22Rv1 (cell line): ENCODE results near the gene KIF26B.

Experiments used
- H3K27ac ChIP-seq: fragments of 450-650 bp; 2 replicates; pipeline ENCODE4 v1.5.1; 2017
- ZFX ChIP-seq: fragments of 450-650 bp; IDR thresholded peaks from 2 replicates; pipeline ENCODE4 v1.6.1; 2017; ENCODE audit warnings: antibody characterized with exemption, borderline replicate concordance
- TF ChIP-seq, protein P1 (sequence below): fragments of 450-650 bp; IDR thresholded peaks from 2 replicates; pipeline ENCODE4 v1.5.1; 2017; ENCODE audit warnings: mild to moderate bottlenecking

The KIF26B gene

DNA sequence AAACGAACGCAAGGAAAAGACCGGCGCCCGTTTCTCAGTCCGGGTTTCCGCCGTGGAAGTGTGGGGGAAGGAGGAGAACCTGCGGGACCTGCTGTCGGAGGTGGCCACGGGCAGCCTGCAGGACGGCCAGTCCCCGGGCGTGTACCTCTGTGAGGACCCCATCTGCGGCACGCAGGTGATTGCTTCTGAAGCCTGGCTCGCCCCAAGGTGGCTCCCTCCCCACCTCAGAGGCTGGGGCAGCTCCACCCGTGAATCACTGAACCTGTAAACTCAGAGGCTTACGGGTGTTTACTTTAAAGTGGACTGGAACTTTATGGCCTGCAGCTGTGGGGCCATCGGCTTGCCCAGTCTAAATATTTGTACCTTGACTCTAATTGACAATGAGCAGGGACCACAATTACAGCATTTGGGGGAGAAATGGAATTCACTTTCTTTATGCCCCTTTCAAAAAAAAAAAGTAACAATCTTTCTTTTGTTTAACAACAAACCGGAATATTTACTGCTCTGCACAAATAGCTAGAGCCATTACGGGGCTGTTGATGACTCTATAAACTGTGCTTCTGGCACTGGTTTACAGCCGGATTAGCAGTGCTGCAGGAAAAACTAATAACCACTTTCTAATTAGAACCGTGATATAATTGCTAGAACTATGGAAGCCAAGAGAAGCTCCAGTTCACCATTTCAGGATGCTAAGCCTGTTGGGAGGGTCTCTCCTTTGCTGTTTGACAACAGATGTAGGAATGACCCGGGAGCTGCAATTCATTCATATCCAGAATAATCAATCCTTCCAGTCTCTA is 454.8 kb downstream of the KIF26B start:
- TF ChIP-seq, protein P1, sequence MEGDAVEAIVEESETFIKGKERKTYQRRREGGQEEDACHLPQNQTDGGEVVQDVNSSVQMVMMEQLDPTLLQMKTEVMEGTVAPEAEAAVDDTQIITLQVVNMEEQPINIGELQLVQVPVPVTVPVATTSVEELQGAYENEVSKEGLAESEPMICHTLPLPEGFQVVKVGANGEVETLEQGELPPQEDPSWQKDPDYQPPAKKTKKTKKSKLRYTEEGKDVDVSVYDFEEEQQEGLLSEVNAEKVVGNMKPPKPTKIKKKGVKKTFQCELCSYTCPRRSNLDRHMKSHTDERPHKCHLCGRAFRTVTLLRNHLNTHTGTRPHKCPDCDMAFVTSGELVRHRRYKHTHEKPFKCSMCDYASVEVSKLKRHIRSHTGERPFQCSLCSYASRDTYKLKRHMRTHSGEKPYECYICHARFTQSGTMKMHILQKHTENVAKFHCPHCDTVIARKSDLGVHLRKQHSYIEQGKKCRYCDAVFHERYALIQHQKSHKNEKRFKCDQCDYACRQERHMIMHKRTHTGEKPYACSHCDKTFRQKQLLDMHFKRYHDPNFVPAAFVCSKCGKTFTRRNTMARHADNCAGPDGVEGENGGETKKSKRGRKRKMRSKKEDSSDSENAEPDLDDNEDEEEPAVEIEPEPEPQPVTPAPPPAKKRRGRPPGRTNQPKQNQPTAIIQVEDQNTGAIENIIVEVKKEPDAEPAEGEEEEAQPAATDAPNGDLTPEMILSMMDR: no peak
- no peak for TF ChIP-seq ZFX
- H3K27ac ChIP-seq: no peak overlapping the region

DNA sequence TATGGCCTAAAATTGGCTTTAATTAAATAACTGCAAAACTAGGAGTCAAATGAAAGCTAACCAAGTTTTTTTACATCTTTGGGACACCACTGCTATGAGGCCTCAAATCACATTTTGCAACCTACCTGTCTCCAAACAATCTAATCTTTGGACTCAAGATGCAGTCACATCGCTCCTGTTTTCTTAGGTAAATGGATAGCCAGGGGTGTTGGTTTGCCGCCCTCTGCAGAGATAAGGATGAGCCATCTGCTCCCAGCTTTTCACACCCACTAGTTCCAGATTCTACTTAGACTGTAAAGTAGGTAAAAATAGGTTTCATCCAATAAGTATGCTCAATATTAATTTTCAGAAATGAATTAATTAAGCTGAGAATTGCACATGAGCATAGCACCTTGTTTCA is 456.5 kb downstream of the KIF26B start:
- H3K27ac ChIP-seq: no peak overlapping the region
- TF ChIP-seq ZFX: no peak
- TF ChIP-seq, protein P1: no peak

DNA sequence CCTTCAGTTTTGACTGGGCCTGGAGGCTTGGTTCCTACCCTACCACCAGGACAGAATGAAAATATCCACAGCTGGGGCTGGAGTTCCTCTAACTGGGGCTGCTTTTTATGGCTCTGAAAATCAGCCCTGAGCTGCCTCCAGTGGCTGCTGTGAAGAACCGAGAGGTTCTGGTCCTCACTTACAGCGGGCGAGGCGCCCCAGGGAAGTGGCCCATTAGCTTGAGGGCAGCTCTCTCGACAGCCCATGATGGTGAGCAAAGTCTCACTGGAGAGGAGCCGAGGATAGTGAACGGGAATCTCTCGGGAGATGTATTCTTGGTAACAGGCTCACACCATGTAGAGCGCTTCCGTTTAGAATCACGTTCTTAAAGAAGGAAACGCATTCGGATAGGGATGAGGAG is 459.7 kb downstream of the KIF26B start:
- TF ChIP-seq, protein P1: no peak
- TF ChIP-seq ZFX: no peak
- H3K27ac ChIP-seq: no peak overlapping the region

DNA sequence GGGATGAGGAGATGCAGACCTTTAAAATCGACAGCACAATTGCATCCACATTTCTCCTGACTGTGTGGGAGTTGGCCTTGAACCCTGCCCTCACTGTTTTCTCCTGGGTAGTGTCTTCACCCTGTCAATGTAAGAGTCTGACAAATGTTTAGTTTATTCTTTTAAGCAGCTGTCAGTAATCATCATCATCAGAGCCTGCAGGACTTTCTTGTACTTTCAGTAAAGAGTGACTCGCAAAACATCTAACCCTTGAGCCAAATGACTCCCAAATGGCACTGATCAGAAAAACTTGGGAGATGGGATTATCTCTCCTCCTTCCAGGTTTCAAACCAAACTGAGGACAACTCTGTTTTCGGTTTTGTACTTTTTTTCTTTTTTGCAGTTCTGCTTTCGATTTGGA is 460.2 kb downstream of the KIF26B start:
- no peak for TF ChIP-seq ZFX
- TF ChIP-seq, protein P1: no peak
- no peak overlapping the region for H3K27ac ChIP-seq

DNA sequence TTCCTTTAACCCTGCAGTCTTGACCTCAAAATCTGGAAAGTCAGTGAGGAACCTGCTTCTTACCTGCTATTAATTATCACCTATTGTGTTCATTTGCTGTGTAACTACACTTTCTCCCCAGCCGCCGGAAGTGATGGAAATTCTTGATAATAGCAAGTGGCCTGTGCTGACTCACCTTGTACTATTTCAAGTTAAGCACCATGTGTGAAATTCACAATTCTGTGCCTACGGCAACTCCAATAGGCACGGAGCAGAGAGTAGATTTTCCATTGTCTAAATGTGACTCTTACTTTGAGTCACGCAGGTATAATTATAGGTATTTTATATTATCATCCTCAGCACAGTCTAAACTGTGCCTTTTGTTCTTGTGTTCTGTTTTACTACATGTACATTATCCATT is 466.8 kb downstream of the KIF26B start:
- TF ChIP-seq ZFX: no peak
- TF ChIP-seq, protein P1: no peak
- no peak overlapping the region for H3K27ac ChIP-seq

DNA sequence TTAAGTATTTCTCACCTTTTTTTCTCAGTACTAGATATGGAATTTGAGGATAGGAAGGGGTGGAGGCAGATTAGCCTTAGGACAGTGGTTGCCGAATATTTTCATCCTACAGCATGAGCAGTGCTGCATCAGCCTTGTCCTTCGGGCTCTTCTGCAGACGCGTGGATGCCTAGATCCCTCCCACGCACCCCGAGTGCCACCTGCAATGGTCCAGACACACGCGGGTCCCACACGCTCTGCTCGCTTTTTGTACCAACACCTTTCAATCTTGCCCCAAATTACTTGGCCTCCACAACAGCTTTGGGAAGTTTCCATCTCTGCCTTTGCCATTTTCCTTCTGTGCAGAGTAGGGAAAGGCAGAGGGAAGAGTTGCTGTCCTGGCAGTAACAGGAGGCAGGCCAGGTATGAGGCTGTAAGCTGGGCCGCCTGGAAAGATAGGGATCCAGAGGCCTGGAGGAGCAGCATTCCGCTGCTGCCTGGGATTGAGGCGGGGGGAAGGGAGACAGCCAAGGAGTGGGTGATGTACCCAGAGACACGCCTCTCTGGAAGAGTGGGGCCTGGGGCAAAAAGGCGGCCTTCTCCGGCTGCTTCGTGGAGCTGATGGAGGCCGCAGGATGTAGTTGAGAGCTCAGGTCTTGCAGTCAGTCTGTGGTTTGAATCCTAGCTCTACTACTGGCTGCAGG is 467.7 kb downstream of the KIF26B start:
- H3K27ac ChIP-seq: no peak overlapping the region
- TF ChIP-seq, protein P1: no peak
- no peak for TF ChIP-seq ZFX

DNA sequence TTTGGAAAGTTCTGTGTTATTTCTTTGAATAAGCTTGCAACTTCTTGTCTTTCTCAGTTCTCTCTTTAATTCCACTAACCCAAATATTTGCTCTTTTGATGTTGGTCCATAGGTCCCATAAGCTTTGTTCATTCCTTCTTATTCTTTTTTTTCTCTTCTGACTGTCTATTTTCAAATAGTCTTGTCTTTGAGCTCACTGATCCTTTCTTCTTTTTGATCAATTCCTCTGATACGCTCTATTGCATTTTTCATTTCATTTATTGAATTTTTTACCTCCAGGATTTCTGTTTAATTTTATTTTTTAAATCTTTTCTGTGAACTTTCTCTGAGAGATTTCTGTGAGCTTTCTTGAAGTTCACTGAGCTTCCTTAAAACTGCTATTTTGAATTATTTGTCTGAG is 486.6 kb downstream of the KIF26B start:
- H3K27ac ChIP-seq: no peak overlapping the region
- TF ChIP-seq ZFX: no peak
- TF ChIP-seq, protein P1: no peak
